NCI-H146 treated with DMSO at 0.1 percent for 48 hours (cell line): ENCODE results near the gene FKBP7.
"Not testable (repeated sequence)": the region's sequence is repeated elsewhere in the genome, so short reads cannot be mapped to it uniquely, and the experiment has no call there.

Experiments
- DNase-seq: peaks from one replicate; lab custom pipeline; 2025; ENCODE audit not compliant: unreplicated experiment; lab: John Stamatoyannopoulos, UW

The FKBP7 gene

DNA sequence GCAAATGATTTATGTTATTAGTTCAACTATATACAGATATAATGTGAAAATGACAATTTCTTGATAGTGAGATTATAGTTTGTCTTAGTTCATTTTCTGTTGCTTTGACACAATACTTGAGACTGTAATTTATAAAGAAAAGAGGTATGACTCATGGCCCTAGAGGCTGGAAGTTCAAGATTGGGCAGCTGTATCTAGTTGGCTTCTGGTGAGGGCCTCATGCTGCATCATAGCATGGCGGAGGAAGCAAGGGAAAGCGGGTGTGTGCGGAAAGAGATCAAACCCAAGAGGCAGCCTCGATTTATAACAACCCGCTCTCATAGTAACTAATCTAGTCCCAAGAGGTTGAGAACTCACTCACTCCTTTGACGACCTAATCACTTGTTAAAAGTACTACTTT is 13.2 kb upstream of the FKBP7 start:
- no peak for DNase-seq

DNA sequence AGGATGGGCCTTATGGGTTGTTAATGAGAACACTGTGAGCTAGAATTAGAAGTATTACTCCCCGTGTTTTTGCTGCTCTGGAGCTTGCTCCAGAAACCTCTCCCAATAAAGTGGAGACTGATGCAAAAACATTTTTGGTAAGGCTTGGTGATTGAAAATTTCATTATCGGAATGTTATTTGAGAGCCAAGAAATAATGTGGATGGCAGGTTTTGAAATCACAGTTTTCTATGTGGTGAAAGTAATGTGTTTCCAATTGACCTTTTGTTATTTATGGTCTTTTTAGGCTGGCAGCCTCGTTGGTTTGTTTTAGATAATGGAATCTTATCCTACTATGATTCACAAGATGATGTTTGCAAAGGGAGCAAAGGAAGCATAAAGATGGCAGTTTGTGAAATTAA is 7.0 kb upstream of the FKBP7 start:
- DNase-seq = no peak

DNA sequence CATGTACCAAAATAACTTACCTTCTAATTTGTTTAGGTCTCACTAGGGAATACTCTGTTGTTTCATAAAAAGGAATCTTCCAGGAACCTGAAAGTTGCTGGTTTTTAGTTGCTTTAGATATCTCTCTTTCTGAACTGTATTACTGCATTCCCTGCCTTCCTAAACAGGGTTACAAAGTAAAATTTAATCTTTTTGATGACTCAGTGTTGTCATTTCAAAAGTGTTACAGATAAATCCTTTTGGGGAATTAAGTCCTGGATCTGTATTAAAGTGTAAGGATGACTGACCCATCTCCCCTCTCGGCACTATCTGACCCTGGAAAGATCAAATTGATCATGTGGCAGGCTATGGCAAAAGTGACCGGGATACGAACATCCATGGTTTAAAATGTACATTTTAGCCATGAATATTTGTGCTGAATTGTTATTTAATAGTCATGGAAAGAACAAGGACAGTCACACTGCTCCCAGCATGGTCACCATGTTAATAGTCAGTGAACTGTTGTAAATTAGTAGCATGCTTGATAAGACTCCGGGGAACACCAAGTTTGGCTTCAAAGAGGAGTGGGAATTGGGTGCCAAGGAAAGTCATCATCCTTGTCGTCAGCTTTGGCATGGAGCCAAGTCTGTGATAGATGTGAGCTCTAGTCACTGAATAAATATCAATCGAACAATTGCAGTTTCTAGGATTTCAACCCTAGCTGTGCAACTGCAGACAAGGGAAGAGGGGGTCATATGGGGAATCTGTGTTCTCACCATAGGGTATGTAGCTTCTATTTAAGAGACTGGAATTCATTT is 6.0 kb upstream of the FKBP7 start:
- DNase-seq = peak; percentile 35

DNA sequence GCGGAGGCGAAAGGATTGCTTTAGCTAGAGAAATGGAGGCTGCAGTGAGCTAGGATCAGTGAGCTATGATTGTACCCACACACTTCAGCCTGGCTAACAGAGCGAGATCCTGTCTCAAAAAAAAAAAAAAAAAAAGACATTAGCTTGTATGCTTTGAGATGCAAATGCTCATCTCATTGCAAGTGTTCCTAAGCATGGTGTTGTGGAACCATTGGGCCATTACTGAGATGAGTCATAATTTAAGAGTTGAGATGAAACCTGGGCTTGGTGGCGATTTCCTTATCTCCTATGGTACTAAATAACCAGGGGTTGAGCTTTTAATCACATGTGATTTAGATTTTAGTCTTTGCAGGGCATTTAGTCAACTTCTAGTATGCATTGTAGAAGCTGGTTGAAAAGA is 4.0 kb upstream of the FKBP7 start:
- DNase-seq = no peak

DNA sequence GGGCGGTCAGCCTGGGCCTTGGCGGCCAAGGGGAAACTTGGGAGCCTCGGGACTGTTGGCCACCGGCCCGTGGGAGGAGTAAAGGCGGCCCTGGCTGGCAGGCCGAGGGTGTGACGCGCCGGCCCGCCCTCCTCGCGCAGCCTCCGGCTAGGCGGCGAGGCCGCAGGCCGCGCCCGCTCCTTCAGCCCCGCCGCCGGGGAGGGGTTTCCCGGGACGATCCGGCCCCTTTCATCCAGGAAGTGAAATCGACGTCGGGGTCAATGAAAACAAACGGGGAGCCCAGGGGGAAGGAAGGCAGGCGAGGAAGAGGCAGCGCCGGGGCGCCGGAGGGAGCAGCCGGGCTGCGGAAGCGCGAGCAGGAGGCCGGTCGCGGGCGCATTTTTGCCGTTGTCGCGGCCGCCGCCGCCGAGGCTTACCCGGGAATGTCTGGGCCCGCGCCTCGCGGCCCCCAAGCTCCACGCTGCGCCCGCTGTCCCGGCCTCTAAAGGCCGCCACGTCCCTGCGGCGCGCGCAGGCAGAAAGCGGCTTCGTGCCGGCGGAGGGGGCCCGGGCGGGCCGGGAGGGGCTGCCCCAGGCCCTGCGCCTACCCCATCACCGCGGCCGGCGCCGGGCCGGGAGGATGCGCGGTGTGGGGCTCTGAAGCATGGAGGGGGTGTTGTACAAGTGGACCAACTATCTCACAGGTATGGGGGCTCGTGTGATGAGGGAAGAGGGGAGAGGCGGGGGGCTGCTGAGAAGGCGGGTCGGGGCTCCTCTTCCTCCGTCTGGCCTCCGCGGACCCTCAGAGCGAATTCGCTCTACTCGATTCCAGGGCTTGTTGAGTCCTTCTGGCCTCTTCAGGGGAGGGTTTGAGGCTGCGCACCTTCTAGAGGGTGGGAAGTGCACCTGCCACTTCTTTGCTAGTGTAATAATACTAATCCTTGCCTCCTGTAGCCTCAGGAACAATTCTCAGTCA is 2.1 kb upstream of the FKBP7 start, which contains the start of gene PLEKHA3:
Gene PLEKHA3, plus strand, starts transcription at position 231 of the 955 bp plus-strand sequence. Its CDS starts 413 bp downstream, at position 644.
- peak; percentile 81 for DNase-seq

DNA sequence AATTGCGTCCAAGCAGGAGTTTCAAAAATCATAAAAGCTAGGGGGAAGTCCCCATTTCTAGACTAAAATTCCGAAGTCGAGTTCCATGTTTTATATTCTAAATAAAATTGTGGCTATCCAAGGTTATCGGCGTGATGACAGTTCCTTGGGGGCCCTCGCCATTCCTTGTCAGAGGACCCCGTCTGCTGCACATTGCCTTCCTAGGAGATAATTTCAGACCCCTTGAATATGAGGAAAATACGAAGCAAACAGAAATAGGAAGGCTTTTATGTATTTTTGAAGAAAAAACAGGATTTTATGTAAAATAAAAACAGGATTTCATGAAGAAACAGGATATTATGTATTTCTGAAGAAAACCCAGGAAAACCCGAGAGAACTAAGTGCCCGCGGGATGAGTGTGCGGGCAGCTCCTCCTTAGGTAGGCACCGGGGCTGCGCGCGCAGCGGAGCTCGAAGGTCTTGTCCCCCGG is 1.4 kb upstream of the FKBP7 start:
- no peak for DNase-seq

DNA sequence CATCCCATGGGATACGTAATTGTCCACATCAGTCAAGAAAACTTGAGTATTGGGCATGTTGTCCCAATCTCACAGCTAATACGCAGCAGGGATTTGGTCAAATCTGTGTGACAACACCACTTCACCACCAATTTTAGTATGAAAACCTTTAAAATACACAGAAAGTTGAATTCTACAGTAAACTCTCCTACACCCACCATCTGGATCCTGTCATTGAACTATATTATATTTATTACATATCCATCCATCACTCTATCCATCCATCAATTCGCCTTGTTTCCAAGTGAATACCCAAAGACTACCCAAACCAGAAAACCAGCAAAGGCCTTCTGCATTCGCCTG is 846 bp upstream of the FKBP7 start:
- DNase-seq = no peak

DNA sequence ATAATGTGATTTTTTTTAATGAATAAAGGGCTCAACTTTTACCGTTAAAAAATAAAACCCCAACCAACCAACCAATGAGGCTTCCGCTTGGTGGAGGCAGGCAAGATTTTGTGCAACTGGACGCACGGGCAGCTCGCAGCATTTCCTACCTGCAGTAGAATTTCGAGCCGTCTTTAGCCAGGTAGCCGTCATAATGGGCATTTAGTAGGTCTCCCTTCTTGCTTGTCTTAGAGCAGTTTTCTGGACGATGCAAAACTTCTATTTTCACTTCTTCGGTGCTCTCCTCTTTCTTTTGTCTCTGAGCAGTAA is 316 bp downstream of the FKBP7 start:
- DNase-seq = no peak

DNA sequence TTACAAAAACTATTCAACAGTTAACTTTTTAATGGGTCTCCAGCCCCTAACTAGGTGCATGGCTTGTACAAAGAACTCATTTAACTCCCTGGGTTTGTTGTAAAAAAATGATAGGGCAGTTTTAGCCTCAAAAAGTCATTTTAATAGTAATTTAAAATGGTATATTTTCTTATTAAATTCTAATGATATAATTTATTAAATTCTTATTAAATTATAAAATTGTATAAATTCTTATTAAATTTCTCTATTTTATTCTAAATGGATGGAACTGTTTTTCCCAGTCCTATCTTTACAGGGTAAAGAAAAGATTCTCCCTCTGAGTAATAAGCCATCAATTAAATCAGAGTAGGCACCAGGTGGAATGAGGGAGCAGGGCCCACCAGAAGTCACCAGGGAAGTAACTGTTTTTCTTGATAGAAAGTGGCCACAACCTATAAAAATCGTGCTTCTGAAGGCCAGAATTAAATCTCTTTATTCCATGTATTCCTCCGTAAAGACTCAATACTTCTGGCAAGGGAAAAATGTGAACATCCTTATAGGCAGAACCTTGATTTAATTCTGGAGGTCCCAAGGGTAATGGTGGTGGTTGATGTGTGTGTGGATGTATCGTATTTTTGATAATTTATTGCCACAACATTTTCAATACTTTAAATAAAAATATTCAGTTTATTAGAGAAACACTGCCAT is 814 bp downstream of the FKBP7 start:
- no peak for DNase-seq

DNA sequence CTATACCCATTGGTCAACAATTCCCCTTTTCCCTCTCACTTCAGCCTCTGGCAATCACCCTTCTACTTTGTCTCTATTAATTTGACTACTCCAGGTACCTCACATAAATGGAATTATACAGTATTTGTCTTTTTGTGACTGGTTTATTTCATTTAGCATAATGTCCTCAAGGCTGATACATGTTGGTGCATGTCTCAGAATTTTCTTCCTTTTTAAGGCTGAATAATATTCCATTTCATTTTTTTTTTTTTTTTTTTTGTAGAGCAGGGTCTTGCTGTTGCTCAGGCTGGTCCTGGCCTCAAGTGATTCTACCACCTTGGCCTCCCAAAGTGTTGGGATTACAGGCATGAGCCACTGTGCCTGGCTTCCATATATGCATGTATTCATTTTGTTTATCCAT is 1.9 kb downstream of the FKBP7 start:
- no peak for DNase-seq

DNA sequence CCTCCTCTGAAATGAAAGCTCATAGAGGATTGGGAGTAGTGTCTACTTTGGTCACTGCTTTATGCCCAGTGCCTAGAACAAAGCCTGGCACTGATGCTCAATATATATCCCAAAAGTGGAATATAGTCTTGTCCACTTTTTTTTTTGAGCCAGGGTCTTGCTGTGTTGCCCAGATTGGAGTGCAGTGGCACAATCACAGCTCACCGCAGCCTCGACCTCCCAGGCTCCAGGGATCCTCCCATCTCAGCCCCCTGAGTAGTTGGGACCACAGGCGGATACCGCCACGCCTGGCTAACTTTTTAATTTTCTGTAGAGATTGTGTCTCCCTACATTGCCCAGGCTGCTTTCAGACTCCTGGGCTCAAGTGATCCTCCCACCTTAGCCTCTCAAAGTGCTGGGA is 3.8 kb downstream of the FKBP7 start:
- no peak for DNase-seq

DNA sequence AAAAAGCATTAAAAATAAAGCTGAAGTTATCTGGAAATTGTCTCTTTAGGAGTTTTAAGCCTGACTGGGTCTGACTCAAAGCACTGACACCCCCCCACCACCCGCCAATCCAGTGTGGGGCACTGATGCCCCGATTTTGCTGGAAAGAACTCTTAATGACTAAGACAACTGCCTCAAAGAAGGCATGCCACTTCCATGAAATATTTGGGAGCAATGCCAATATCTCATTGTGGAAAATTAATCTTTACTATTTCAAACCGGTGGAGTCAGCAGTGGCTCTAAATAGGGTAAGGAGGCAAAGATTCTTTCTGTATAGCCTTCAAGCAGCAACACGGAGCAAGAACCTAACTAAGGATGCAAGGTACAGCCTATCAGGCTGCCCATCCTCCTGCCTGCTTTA is 4.5 kb downstream of the FKBP7 start:
- DNase-seq = no peak

DNA sequence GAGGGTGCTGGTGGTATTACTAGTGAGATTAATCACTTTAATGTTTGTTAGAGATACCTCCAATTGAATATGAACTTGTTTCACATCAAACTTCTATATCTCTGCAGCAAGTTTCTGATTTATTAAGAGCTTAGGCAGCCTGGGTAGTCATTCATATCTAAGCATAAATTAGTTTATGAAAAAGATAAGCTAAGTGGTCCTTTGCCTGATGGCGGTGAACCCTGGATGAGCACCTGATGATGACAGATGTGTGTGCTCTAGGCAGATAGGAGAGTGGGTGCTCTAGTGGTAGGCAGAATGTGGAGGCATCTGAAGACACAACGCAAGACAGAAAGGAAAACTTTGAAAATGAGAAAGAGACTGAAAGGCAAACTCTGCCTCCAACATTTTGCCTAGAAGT is 5.0 kb downstream of the FKBP7 start:
- no peak for DNase-seq

DNA sequence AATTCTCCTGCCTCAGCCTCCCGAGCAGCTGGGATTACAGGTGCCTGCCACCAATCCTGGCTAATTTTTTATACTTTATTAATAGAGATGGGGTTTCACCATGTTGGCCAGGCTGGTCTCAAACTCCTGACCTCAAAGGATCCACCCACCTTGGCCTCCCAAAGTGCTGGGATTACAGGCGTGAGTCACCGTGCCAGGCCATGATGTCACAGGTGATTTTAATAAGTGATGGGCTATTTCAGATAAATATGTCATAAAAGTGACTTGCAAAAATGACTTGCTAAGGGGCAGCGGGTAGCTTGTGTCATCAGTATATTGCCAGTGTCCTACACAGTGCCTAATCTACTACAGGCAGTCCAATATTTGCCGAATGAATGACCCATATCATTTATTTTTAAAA is 7.1 kb downstream of the FKBP7 start:
- DNase-seq = not testable (repeated sequence)

DNA sequence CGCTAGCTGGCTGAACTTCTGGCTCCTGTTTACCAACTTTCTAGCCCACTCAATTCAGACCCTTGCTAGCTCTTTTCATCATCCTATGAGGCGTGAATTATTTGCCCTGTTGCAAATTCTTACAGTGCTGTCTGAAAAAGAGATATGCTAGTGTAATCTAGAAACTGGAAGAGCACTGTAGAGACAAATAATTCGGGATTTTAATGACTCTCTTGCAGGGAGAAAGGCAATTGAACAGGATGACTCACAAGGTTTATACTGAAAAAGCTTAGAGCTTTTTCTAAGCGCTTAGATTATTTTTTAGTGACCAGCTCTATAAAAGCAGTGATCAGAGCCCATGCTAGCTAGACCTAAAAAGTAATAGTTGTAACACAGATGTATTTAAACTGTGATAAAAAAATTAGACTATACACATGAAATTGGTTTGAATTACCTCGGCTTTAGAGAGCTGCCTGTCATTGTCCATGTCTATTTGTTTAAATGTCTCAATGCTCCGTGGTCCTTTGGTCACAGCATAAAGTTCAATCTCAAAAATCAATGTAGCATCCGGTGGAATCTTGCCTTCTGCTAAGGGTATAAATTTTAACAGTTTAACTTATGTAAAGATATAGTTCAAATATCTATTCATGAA is 9.1 kb downstream of the FKBP7 start:
- no peak for DNase-seq

DNA sequence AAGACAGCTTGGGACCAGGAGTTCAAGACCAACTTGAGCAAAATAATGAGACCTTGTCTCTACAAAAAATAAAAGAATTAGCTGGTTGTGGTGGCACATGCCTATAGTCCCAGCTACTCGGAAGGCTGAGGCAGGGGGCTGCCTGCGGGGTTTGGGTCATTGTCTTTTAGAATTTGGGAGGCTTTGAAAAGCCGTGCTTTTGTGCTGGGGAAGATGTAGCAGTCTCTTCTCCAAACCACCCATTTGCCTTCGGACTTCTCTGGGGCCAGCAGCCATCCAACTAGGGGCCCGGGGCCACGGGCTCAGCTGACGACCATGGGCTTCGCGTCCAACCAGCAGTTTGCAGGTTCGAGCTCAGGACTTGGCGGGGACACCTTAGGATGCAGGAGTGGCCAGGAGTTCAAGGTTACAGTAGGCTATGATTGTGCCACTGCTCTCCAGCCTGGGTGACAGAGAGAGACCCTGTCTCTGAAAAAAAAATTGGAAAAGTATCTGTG is 21.0 kb downstream of the FKBP7 start:
- DNase-seq = no peak

DNA sequence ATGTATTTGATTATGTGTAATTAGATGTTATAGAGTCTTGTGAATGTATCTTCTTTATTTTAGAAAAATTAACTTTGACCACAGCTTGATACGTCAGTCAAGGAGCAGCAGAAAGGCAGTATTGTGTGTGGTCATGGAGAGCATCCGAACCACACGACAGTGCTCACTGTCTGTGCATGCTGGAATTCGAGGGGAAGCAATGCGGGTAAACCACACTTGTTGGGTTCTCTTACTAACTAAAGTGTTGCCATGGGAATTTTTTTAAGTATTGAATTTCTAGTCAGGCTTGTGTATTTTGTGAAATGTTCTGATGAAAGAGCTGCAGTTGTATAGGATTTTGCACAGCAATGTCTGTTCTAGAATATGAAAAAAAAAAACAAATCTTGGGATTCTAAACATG is 22.5 kb downstream of the FKBP7 start:
- no peak for DNase-seq

DNA sequence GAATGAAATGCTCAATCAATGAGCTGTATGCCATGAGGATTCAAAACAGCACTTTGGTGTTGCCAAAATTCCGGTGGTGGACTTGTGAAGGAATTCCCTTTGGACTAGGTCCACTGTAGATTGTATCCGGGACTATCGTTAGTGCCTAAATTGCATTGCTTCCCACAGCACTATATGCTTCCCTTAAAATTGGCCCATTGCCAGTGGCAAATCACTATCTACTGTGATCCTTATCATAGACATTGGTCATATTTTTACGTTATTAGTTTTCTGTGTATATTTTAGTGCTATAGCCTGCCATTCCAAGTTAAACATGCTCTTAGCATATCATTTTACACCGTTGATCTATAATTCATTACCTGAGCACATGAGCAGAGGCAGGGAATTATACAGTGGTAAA is 25.5 kb downstream of the FKBP7 start:
- no peak for DNase-seq

DNA sequence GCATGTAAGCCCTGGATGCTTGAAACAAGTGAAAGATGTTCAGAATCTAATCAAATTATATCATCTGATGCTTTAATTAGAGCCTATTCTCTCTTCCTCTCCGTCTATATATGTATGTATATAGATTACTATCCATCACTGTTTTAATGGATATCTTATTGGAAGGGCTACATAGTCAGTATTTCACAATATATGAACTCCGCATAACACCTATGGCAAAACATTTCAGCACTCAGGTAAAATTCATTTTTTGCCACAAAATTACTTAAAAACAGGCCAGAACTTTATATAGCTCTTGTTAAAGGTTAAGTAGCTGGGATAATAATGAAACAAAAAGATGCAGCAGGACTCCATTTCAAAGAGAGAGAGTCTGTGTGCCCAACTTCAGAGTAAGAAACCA is 26.1 kb downstream of the FKBP7 start:
- no peak for DNase-seq

DNA sequence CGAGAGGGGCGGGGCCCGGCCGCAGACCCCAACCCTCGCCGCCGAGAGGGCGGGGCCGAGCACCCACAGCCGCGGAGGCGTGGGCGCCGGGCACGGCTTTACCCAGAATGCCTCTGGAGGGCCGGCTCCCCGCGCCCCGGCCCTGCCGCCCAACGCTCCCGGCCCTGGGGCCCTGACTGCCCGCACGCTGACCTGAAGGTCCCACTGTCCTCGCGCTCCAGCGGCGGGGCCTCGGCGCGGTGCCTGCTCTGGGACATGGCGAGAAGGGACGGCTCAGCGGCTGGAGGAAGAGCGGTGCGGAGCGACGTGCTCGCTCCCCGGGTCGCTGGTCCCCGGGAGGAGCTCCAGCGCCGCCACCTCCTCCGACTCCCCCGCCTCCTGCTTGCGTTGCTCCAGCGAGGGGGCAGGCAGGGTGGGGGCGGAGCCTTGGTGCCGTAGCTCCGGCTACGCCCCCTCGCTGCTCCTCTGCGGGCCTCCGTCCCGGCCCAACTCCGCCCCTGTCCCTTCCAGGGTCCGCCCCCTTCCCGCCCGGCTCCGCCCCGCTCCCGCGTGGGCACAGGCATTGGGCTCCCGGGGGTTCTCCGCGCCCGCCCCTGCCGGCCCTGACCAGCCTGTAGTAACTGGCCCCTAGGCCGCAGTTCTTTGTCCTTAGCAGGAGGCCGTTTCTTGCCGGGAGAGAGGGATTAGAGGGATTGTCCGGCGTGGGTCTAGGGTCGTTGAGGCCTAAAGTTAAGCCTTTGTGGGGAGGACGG is 27.4 kb downstream of the FKBP7 start, which contains the start of the genes PJVK and PRKRA:
Gene PJVK, plus strand, starts transcription at position 605 of the 752 bp plus-strand sequence. CDS start 2,032 bp downstream, outside the sequence.
Gene PRKRA, minus strand, starts transcription at position 402 of the 752 bp plus-strand sequence. Its CDS starts 145 bp downstream, at position 257.
- DNase-seq = peak; percentile 91
